Endometrium (tissue), 2 donors: ENCODE results near the gene SURF1.
"Not testable (repeated sequence)": the region's sequence is repeated elsewhere in the genome, so short reads cannot be mapped to it uniquely, and the experiment has no call there.

Source experiments
- FAIRE-seq: peaks from 2 replicates; lab custom pipeline; 2012; peaks lifted over from hg19 to GRCh38; lab: Jason Lieb, UNC
- donor health status: control.
- donor health status: control.

SURF1 gene

GRCh38 chr9:133383438-133383837, 27.2 kb upstream of the SURF1 start:
- FAIRE-seq: no peak

GRCh38 chr9:133382507-133383141, 26.3 kb upstream of the SURF1 start:
- no peak for FAIRE-seq

GRCh38 chr9:133380734-133381133, 24.4 kb upstream of the SURF1 start:
- FAIRE-seq: no peak

GRCh38 chr9:133379153-133380086, 23.1 kb upstream of the SURF1 start:
- no peak for FAIRE-seq

GRCh38 chr9:133378408-133378962, 22.2 kb upstream of the SURF1 start:
- no peak for FAIRE-seq

GRCh38 chr9:133377721-133378216, 21.5 kb upstream of the SURF1 start:
- no peak for FAIRE-seq

GRCh38 chr9:133377280-133377679, 21.0 kb upstream of the SURF1 start:
- not testable (repeated sequence) for FAIRE-seq

GRCh38 chr9:133375724-133376654, 19.7 kb upstream of the SURF1 start, which contains the start of the genes STKLD1 and SURF4:
Gene STKLD1 (plus strand): TSS chr9:133376366. CDS start chr9:133376474, 108 bp downstream.
Gene SURF4 (minus strand): TSS chr9:133376060. CDS start chr9:133375969, 91 bp downstream.
- FAIRE-seq: no peak

- no peak for FAIRE-seq
Observed at GRCh38 chr9:133375116-133375723, 18.9 kb upstream of the SURF1 start.

- no peak for FAIRE-seq
Observed at GRCh38 chr9:133374612-133375115, 18.4 kb upstream of the SURF1 start.

- no peak for FAIRE-seq
Observed at GRCh38 chr9:133372144-133372543, 15.9 kb upstream of the SURF1 start.

- FAIRE-seq: no peak
Observed at GRCh38 chr9:133371261-133371711, 15.0 kb upstream of the SURF1 start.

GRCh38 chr9:133370685-133371084, 14.4 kb upstream of the SURF1 start:
- no peak for FAIRE-seq

- no peak for FAIRE-seq
Observed at GRCh38 chr9:133369933-133370332, 13.6 kb upstream of the SURF1 start.

GRCh38 chr9:133369422-133369821, 13.1 kb upstream of the SURF1 start:
- no peak for FAIRE-seq

- FAIRE-seq: no peak
Observed at GRCh38 chr9:133368249-133368881, 12.1 kb upstream of the SURF1 start.

GRCh38 chr9:133367778-133368177, 11.5 kb upstream of the SURF1 start:
- FAIRE-seq: no peak

GRCh38 chr9:133367221-133367620, 10.9 kb upstream of the SURF1 start:
- FAIRE-seq: no peak

GRCh38 chr9:133366435-133366834, 10.1 kb upstream of the SURF1 start:
- FAIRE-seq: no peak

GRCh38 chr9:133362359-133363044, 6.2 kb upstream of the SURF1 start:
- FAIRE-seq: no peak
